ENCODE results near the gene BRI3.

- TF ChIP-seq CTCF (IDR thresholded peaks at IDR 0.05) (no peak), POLR2AphosphoS5 (IDR thresholded peaks at IDR 0.05) (no peak)
Measured at GRCh38 chr7:98281757-98282606, 496 bp downstream of the BRI3 start.

Measured in prostate gland (tissue), 2 donors.